Tibial nerve (tissue), 4 donors: ENCODE results near the gene MEIS2.

Experiments
- CTCF ChIP-seq, 5 experiments: fragments of 200-600 bp in 3 of 5; fragments of 450-650 bp in 2 of 5; sonication (generic) in 3 of 5; IDR thresholded peaks; one replicate each; pipeline ENCODE4 v1.5.1; 2016 to 2019; ENCODE audit warnings: antibody characterized with exemption in 5 of 5, mild to moderate bottlenecking in 3 of 5, moderate library complexity in 2 of 5
- EP300 ChIP-seq, 2 donors: sonication (generic); formaldehyde crosslinking; IDR thresholded peaks; one replicate each; pipeline ENCODE4 v1.6.1; 2017; ENCODE audit warnings: antibody characterized with exemption in 2 of 2, mild to moderate bottlenecking in 1 of 2
- POLR2A ChIP-seq, 2 donors: fragments of 450-650 bp; IDR thresholded peaks; one replicate each; pipeline ENCODE4 v1.6.1; 2017; ENCODE audit warnings: antibody characterized with exemption in 2 of 2, mild to moderate bottlenecking in 2 of 2, moderate library complexity in 2 of 2

GRCh38 chr15:37009288-37009687 is 91.1 kb downstream of the MEIS2 start:
- TF ChIP-seq CTCF (IDR thresholded peaks at IDR 0.05) (no peak), EP300 (IDR thresholded peaks at IDR 0.05) (no peak), POLR2A (IDR thresholded peaks at IDR 0.05) (no peak)
